T-helper 2 cell treated with Interferon-gamma antibody and Interleukin-4, amounts not matched to agents 5 μg/mL and 100 μg/mL, for 36 hours (primary cell): ENCODE results near the gene DERL2.
A peak's percentile ranks its signal among the peaks of the same experiment; 100 is the strongest.
"Not testable (repeated sequence)": the region's sequence is repeated elsewhere in the genome, so short reads cannot be mapped to it uniquely, and the experiment has no call there.

Source experiments
- DNase-seq: peaks from one replicate; pipeline ENCODE4 v3.0.0; 2021; ENCODE audit warnings: low spot score
- H3K27ac Mint-ChIP-seq: one replicate; pipeline ENCODE4 v1.8.0; 2021; ENCODE audit warnings: mild to moderate bottlenecking, mixed read lengths
- H3K27me3 Mint-ChIP-seq: one replicate; pipeline ENCODE4 v1.8.0; 2021; ENCODE audit warnings: low read depth, mixed read lengths
- H3K36me3 Mint-ChIP-seq: one replicate; pipeline ENCODE4 v1.8.0; 2021; ENCODE audit warnings: low read depth, mixed read lengths
- H3K4me1 Mint-ChIP-seq: one replicate; pipeline ENCODE4 v1.8.0; 2021; ENCODE audit warnings: low read depth, mixed read lengths
- H3K4me3 Mint-ChIP-seq: one replicate; pipeline ENCODE4 v1.8.0; 2022; ENCODE audit warnings: mild to moderate bottlenecking, moderate library complexity, mixed read lengths
- H3K9me3 Mint-ChIP-seq: one replicate; pipeline ENCODE4 v1.8.0; 2021; ENCODE audit warnings: mixed read lengths

The DERL2 gene

GRCh38 chr17:5438716-5439445, 47.1 kb downstream of the DERL2 start, which contains the start of gene C1QBP:
TSS of gene C1QBP (minus strand) at chr17:5439155. CDS start at chr17:5439073, 82 bp downstream.
- Mint-ChIP-seq H3K4me1 (peaks cover 28% of the 10 kb centered on the region), H3K27ac (peak within 1 kb of the TSS; percentile 82), H3K9me3 (no peaks in the 10 kb centered on the region), H3K4me3 (peak within 1 kb of the TSS; percentile 90), H3K27me3 (no peaks in the 10 kb centered on the region), H3K36me3 (peaks cover 39% of the 10 kb centered on the region)
- DNase-seq: peak; percentile 92

- Mint-ChIP-seq H3K27me3 (no peaks in the 10 kb centered on the region), H3K36me3 (peaks cover 44% of the 10 kb centered on the region), H3K4me1 (peaks cover 28% of the 10 kb centered on the region), H3K27ac (peak overlapping the region; percentile 82), H3K9me3 (no peaks in the 10 kb centered on the region), H3K4me3 (peak overlapping the region; percentile 90)
- DNase-seq: no peak
Observed at GRCh38 chr17:5437721-5438317, 48.2 kb downstream of the DERL2 start.

DNA sequence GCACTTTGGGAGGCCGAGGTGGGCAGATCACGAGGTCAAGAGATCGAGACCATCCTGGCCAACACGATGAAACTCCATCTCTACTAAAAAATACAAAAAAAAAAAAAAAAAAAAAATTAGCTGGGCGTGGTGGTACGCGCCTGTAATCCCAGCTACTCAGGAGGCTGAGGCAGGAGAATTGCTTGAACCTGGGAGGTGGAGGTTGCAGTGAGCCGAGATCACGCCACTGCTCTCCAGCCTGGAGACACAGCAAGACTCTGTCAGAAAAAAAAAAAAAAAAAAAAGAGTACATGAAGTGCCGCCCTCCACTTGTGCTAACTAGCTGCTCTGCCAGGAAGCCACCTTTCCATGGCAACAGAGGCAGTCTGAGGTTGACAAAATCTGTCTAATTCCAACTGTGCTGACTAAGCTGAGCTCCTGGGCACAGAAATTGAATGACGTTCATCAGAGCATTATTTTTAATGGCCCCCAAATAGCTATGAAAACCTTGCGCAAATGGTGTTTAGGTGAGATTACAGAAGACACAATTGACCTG, 50.1 kb downstream of the DERL2 start:
- H3K4me3 Mint-ChIP-seq: peak overlapping the region; percentile 59
- not testable (repeated sequence) for H3K27ac Mint-ChIP-seq, H3K27me3 Mint-ChIP-seq

DNA sequence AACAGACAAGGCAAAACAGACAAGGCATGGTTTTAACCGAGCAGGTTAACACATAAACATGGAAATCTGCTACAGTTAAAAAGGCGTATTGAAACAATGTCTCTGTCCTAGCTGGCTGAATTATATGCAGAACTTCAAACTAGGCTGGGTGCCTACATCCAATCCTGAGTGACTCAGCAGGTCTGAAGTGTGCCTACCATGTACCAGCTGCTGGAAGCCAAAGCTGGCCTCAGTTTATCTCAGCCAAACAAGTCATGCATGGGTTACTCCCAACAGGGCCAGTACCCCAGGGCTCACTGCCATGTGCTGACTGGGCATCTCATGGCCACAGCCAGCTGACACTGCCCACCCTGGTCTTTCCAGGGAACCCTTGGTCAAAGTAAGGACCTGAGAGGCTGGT, 51.0 kb downstream of the DERL2 start:
- DNase-seq: no peak
- no peaks in the 10 kb centered on the region for H3K9me3 Mint-ChIP-seq
- H3K4me1 Mint-ChIP-seq: peaks cover 30% of the 10 kb centered on the region
- H3K36me3 Mint-ChIP-seq: peaks cover 63% of the 10 kb centered on the region
- peak overlapping the region; percentile 12 for H3K4me3 Mint-ChIP-seq
- H3K27ac Mint-ChIP-seq: no peak overlapping the region
- no peaks in the 10 kb centered on the region for H3K27me3 Mint-ChIP-seq

More for the DNA sequence above, 50.1 kb downstream of the DERL2 start:
- Mint-ChIP-seq H3K36me3 (peaks cover 59% of the 10 kb centered on the region), H3K4me1 (peaks cover 30% of the 10 kb centered on the region)
- DNase-seq, H3K9me3 Mint-ChIP-seq: not testable (repeated sequence)

- Mint-ChIP-seq H3K4me1 (peaks cover 14% of the 10 kb centered on the region), H3K27me3 (no peaks in the 10 kb centered on the region), H3K27ac (peak overlapping the region; percentile 8), H3K4me3 (no peak overlapping the region), H3K36me3 (peaks cover 74% of the 10 kb centered on the region), H3K9me3 (no peaks in the 10 kb centered on the region)
- DNase-seq: no peak
Observed at GRCh38 chr17:5431949-5432556, 53.9 kb downstream of the DERL2 start.

- H3K4me3 Mint-ChIP-seq, DNase-seq, H3K4me1 Mint-ChIP-seq, H3K27me3 Mint-ChIP-seq, H3K9me3 Mint-ChIP-seq, H3K27ac Mint-ChIP-seq: not testable (repeated sequence)
- H3K36me3 Mint-ChIP-seq: peaks cover 67% of the 10 kb centered on the region
Observed at GRCh38 chr17:5431234-5431633, 54.7 kb downstream of the DERL2 start.

- Mint-ChIP-seq H3K27ac (no peak overlapping the region), H3K36me3 (peaks cover 69% of the 10 kb centered on the region), H3K4me1 (peaks cover 4% of the 10 kb centered on the region), H3K9me3 (no peaks in the 10 kb centered on the region), H3K4me3 (no peak overlapping the region), H3K27me3 (no peaks in the 10 kb centered on the region)
- no peak for DNase-seq
Observed at GRCh38 chr17:5430413-5430999, 55.5 kb downstream of the DERL2 start.

DNA sequence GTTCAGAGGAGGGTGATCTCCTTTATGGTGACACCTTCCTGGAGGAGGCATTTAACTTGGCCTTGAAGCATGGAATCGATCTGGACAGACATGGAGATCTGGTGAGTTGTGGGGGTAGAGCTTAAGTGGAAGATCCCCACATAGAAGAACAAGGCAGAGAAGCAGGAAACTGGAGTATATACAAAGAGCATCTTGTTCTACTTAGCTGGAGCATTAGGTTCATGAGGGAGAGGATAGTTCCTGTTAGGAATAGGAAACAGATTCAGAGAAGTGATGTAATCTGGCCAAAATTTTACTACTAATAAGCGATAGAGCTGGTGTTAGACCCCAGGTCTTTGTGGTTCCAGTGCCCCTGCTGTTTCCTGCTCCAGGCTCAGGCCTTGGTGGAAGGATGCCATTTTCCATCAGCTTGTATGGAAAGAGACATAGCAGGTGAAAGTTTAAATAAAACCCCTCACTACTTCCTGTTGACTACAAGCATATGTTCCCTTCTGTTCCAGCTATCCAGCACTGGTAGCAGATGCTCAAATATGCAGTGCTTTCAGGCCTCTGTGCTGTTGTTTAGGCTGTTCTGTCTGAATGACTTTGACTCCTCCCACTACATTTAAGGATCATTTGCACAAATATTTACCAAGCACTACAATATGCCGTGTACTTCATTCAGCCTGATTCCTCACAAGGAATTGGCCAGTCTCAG, 56.6 kb downstream of the DERL2 start:
- Mint-ChIP-seq H3K9me3 (no peaks in the 10 kb centered on the region), H3K27ac (no peak overlapping the region), H3K4me3 (no peak overlapping the region), H3K36me3 (peaks cover 70% of the 10 kb centered on the region), H3K4me1 (peaks cover 4% of the 10 kb centered on the region), H3K27me3 (no peaks in the 10 kb centered on the region)
- no peak for DNase-seq

DNA sequence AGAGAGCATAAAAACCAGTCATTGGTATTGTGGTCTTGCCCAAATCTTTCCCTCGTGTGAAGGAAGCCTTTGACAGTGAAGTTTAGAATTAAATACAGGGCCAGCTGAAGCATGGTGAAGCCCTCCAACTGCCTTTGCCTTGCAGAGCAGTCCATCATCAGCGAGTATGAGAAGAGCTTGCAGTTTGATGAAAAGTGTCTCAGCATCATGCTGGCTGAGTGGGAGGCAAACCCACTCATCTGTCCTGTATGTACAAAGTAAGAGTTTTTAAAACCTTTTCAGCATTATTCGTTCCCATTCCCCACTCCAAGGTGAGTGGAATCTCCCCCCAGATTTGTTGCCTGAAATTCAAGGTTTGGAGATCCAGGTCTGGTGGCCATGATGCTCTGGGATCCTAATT, 60.2 kb downstream of the DERL2 start:
- Mint-ChIP-seq H3K36me3 (peaks cover 59% of the 10 kb centered on the region), H3K27ac (no peak overlapping the region), H3K4me1 (peaks cover 18% of the 10 kb centered on the region), H3K9me3 (no peaks in the 10 kb centered on the region), H3K4me3 (no peak overlapping the region), H3K27me3 (no peaks in the 10 kb centered on the region)
- DNase-seq: no peak

DNA sequence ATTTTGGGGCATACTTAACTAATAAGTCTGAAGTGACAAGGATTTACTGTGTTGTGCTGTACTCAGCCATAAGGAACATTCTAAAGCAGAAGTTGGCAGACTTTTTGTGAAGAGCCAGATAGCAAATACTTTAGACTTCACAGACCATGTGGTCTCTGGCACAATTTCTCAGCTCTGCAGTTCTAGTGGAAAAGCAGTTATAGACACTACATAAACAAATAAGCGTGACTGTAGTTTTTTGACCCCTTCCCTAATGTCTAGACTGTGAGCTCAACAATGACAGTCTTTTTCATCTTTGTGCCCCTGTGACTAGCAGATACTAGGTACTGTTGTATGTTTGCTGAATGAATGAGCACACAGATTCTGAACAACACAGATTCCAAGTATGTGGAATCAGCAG, 61.1 kb downstream of the DERL2 start:
- H3K4me3 Mint-ChIP-seq: no peak overlapping the region
- no peak for DNase-seq
- no peak overlapping the region for H3K27ac Mint-ChIP-seq
- peaks cover 58% of the 10 kb centered on the region for H3K36me3 Mint-ChIP-seq
- peaks cover 23% of the 10 kb centered on the region for H3K4me1 Mint-ChIP-seq
- no peaks in the 10 kb centered on the region for H3K27me3 Mint-ChIP-seq
- no peaks in the 10 kb centered on the region for H3K9me3 Mint-ChIP-seq

GRCh38 chr17:5422505-5422904, 63.5 kb downstream of the DERL2 start:
- Mint-ChIP-seq H3K27me3 (no peaks in the 10 kb centered on the region), H3K9me3 (no peaks in the 10 kb centered on the region), H3K4me3 (no peak overlapping the region), H3K27ac (no peak overlapping the region), H3K36me3 (peaks cover 38% of the 10 kb centered on the region), H3K4me1 (peaks cover 23% of the 10 kb centered on the region)
- DNase-seq: no peak
